ENCODE results near the gene PSMD1.
"Not testable (repeated sequence)": the region's sequence is repeated elsewhere in the genome, so short reads cannot be mapped to it uniquely, and the experiment has no call there.

Gene PSMD1

GRCh38 chr2:231189171-231189530, 132.5 kb downstream of the PSMD1 start:
- no peak for DNase-seq

GRCh38 chr2:231189571-231190495, 133.2 kb downstream of the PSMD1 start:
- no peak for DNase-seq

GRCh38 chr2:231190531-231191197, 134.0 kb downstream of the PSMD1 start:
- no peak for DNase-seq

- DNase-seq = no peak
Observed at GRCh38 chr2:231191896-231192872, 135.5 kb downstream of the PSMD1 start.

DNA sequence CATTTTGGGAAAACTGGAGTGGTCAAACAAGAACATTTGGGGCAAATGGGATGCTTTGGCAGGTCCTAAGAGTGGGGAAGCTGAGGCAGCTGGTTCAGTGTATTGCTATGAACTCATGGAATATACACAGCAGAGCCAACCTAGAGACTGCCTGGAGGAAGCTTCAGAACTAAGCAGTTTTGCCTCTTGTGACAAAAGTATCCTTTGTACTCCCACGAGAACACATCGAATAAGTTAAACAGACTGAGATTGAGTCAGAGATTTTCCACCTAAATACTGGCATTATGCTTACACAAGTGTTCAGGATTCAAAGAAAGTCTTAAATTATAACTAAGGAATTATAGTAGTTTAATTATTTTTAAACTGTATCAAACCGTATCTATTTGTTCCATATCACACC, 136.5 kb downstream of the PSMD1 start:
- DNase-seq = no peak

DNA sequence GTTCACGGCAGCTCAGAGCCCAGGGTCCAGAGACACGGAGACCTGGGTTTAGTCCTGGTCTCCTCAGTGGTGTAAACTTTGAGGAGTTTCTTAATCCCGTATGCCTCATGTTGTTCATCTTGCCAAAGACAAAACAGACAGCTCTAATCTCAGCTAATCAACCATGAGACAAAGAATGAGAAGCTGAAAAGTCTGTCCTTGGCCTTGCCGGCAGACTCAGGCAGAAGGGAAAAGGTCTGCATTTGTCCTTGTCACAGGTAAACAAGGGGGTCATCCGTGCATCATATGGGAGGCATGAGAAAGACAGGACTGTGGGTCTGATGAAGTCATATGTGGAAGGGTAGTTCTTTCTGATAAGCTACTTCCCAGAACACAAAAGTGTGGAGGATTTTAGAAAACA, 139.9 kb downstream of the PSMD1 start:
- DNase-seq = no peak

GRCh38 chr2:231197196-231197595, 140.5 kb downstream of the PSMD1 start:
- DNase-seq = not testable (repeated sequence)

GRCh38 chr2:231197706-231198290, 141.1 kb downstream of the PSMD1 start:
- no peak for DNase-seq

DNA sequence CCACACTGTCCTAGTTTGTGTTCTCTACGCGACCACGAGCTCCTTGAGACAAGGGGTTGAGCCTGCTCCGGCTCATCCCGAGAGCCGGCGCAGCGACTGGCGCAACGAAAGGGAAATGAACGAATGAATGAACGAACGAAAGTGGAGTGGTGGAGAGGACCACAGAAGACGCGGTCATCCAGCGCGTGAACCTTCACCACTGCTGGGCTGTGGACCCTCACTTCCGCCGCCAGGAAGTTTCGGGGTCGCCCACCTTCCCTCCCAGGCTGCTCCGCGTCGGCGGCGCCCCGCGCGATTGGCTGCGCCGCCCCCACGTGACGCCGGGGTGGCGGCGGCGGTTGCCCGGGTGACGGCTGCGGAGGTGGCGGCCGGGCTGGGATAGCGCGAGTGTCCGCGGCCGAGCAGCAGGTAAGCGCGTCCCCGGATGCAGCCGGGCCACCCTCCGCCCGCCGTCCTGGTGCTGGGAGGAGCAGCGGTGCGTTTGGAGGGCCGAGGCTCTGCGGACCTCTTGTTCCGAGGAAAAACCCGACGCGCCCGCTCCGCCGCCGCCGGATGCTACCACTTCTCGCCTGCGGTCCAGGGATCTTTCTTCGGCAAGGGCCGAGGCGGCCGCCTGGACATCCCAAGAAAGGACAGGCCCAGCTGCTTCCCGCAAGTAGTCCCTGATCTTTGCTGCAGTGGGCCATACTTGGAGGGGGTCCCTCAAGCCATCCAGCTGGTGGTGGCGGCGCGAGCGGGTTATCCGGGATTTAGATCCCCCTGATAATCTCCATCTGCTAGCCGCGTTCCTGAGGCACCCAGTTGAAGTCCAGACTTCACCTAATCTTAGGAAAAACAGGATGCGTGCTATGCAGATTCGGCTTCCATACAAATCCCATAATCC, 141.9 kb downstream of the PSMD1 start, which contains the start of gene ARMC9:
Gene ARMC9 (plus strand): TSS at position 341 of the 883 bp plus-strand sequence. CDS start 7,608 bp downstream, outside the sequence.
- DNase-seq = peak; percentile 40 to 52 (median 49)

DNA sequence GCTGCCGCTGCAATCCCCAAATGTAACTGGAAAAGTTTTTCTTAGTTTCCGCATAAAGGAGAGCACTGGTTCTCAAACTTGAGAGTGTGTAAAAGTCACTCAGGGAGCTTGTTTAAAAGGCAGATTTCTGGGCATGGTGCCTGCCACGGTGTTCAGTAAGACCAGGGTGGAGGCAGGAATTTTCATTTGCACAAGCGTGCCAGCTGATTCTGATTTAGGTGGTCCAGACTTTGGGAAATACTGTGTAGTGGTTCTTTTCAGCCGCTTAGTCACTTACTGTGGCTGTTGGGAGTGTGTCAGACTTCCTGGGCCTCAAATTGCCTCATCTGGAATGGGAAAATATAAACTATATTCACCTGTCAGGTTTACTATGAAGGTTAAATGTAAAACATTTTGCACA, 142.6 kb downstream of the PSMD1 start:
- DNase-seq = no peak

- DNase-seq = no peak
Observed at GRCh38 chr2:231200805-231201474, 144.3 kb downstream of the PSMD1 start.

DNA sequence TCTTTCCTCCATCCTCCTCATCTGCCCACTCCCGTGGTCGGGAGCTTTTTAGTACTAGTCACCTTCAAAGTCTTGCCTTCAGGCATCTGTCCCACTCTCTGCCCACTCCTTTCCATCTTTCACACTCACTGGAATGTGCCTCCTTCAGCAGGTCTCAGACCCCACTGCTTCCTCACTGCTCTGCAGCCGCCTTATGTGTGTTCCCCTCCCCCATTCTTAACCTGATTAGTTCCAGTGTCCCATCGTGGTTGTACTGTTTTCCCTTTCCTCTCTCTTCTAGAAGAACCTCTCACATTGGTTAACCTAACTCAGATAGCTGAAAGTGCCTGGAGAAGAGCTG, 144.8 kb downstream of the PSMD1 start:
- DNase-seq = no peak

- DNase-seq = no peak
Observed at GRCh38 chr2:231203087-231203486, 146.4 kb downstream of the PSMD1 start.

DNA sequence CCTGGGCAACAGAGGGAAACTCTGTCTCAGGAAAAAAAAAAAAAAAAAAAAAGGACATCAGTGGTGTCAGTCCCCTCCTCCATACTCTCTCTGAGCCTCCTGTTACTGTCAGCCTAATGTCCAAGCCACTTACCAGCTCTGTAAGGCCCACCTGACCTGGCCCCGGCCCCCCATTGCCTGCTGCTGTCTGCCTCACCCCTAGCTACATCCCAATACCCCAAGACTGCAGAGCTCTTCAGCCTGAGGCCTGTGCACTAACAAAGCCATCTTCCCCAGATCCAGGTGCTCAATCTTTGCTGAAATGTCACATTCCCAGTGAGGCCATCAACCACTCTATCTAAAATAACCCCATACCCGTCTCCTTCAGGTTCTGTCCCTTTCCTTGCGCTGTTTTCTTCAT, 147.5 kb downstream of the PSMD1 start:
- DNase-seq = no peak

DNA sequence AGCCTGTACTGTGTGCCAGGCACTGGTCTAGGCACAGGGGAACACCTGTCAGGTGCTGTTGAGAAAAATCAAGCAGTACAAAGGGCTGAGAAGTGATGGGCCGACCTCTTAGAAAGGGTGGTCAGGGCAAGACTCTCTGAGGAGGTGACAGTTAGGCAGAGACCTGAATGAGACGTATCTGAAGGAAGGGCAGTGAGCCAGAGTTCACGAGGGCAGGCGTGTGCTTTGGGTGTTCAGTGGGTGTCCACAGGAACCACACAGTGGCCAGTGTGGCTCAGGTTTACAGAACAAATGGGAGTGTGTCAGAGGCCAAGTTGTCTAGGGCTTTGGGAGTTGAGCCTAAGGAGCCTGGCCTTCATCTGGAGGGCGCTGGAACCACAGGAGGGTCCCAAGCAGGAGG, 147.9 kb downstream of the PSMD1 start:
- no peak for DNase-seq

DNA sequence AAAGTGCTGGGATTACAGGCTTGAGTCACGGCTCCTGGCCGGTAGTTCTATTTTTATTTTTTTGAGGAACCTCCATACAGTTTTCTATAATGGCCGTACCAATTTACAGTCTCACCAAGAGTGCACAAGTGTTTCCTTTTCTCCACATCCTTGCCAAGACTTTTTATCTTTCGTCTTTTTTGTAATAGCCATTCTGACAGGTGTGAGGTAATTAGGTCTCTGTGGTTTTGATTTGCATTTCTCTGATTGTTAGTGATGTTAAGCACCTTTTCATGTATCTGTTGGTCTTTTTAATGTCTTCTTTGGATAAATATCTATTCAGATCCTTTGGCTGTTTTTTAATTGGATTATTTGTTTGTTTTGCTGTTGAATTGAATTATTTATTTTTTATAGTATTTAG, 151.1 kb downstream of the PSMD1 start:
- DNase-seq = no peak

GRCh38 chr2:231210782-231211181, 154.1 kb downstream of the PSMD1 start:
- no peak for DNase-seq

GRCh38 chr2:231211486-231211885, 154.8 kb downstream of the PSMD1 start:
- DNase-seq = no peak

GRCh38 chr2:231212329-231212845, 155.7 kb downstream of the PSMD1 start:
- DNase-seq = no peak

DNA sequence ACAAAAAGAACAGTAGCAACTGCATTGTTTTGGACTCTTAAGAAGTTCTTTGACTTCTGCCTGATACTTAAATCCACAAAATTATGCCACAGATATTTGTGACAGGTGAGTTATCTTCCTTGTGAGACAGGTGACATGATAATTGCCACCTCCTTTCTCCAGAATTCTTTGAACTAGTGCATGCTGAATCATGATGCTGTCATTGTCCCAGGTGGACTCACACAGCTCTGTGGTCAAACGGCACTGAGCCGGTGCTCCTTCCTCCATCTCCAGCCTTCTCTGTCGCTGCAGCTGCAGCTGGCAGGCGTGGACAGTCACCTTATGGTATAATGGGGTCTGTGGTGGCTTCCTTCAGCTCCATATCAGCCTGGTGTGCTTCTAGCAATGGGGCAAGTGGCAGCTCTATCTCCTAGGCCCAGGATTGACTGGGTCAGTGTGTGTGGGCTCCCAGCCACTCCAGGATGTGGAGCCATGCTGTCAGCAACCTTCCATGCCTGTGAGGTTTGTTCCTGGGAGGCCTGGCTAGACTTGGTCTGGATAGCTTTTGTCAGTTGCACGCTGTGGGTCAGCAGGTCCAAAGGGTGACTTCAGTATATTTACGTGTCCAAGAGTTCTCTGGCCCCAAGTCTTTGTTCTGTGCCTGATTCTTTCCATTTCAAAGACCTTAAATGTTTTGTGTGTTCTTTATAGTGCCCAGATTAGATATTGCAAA, 157.4 kb downstream of the PSMD1 start:
- DNase-seq = no peak

All from activated CD4-positive, CD25-positive, alpha-beta regulatory T cell (primary cell).